Ascending aorta (tissue), 2 donors: ENCODE measurements around the gene SYNPO2. TPM values are rescaled to one million over a fixed set of nuclear protein-coding genes. Genes with fewer than 3 reads are reported as not detected.

Experiments used
- DNase-seq, 2 donors: peaks; one replicate each; pipeline ENCODE4 v3.0.0-alpha.2; 2019; ENCODE audit warnings: low spot score in 2 of 2
- H3K27ac ChIP-seq, 2 donors: fragments of 200-600 bp; sonication (generic); one replicate each; pipeline ENCODE4 v1.5.1; 2016 to 2017; ENCODE audit warnings: mild to moderate bottlenecking in 1 of 2
- H3K27me3 ChIP-seq: fragments of 200-600 bp; sonication (generic); one replicate; pipeline ENCODE4 v1.5.1; 2017
- H3K36me3 ChIP-seq, 2 donors: fragments of 200-600 bp; sonication (generic); one replicate each; pipeline ENCODE4 v1.5.1; 2016
- H3K4me1 ChIP-seq, 2 donors: fragments of 200-600 bp; sonication (generic); one replicate each; pipeline ENCODE4 v1.5.1; 2016 to 2017; ENCODE audit warnings: mild to moderate bottlenecking in 1 of 2
- H3K4me3 ChIP-seq, 2 donors: fragments of 200-600 bp; sonication (generic); one replicate each; pipeline ENCODE4 v1.5.1; 2016 to 2017; ENCODE audit warnings: mild to moderate bottlenecking in 1 of 2
- H3K9me3 ChIP-seq, 2 donors: fragments of 200-600 bp; sonication (generic); one replicate each; pipeline ENCODE4 v1.5.1; 2016
- CTCF ChIP-seq, 3 experiments: fragments of 200-600 bp in 2 of 3; fragments of 450-650 bp in 1 of 3; sonication (generic) in 2 of 3; IDR thresholded peaks; one replicate each; pipeline ENCODE4 v1.5.1; 2016 to 2019; ENCODE audit warnings: antibody characterized with exemption in 3 of 3, mild to moderate bottlenecking in 1 of 3, moderate library complexity in 1 of 3
- intact Hi-C: fragments of 100-400 bp; cut with DNase I; formaldehyde crosslinking; loops from one replicate; pipeline ENCODE4 v1.15.1; 2023
- total RNA-seq: library from RNA; depleted of rRNA; stranded (reverse); fragments of >200 nt; gene quantifications from one replicate; pipeline ENCODE4 v1.1.0, GENCODE V29; 2016

The SYNPO2 gene
- total RNA-seq, 1 donor from 2014 or later = 178 TPM

GRCh38 chr4:119010909-119011606, 122.4 kb downstream of the SYNPO2 start:
- H3K4me3 ChIP-seq = no peak overlapping the region
- H3K27ac ChIP-seq = peak overlapping the region; percentile 80 to 85
- no peaks in the 10 kb centered on the region for H3K9me3 ChIP-seq
- peak in 1 of 2 donors; percentile 89 for DNase-seq
- H3K36me3 ChIP-seq = no peaks in the 10 kb centered on the region
- peaks cover 5 to 53% of the 10 kb centered on the region in 2 donors for H3K4me1 ChIP-seq
- H3K27me3 ChIP-seq = no peaks in the 10 kb centered on the region
- intact Hi-C loops = no loop called here
- TF ChIP-seq CTCF (IDR thresholded peaks at IDR 0.05) = no peak

DNA sequence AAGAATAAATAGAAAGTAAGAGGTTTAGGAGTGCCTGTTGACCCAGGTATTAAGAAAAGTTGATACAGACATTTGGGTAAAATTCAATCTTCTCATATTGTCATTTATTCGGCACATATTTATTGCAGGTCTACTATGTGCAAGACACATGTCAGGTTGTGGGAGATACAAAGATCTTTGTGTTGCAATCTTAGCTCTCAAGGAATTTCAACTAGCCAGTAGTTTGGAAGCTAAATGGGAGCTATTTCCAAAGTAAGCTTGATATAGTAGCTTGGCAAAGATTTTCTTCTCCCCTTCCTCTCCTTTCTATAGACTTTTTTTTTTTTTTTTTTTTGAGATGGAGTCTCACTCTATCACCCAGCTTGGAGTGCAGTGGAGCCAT, 122.9 kb downstream of the SYNPO2 start:
- no peaks in the 10 kb centered on the region for H3K9me3 ChIP-seq
- peaks cover 5 to 53% of the 10 kb centered on the region in 2 donors for H3K4me1 ChIP-seq
- H3K27me3 ChIP-seq = no peaks in the 10 kb centered on the region
- intact Hi-C loops = no loop called here
- TF ChIP-seq CTCF (IDR thresholded peaks at IDR 0.05) = no peak
- no peaks in the 10 kb centered on the region for H3K36me3 ChIP-seq
- no peak overlapping the region for H3K4me3 ChIP-seq
- DNase-seq = no peak
- peak overlapping the region; percentile 80 to 85 for H3K27ac ChIP-seq

GRCh38 chr4:119014658-119015057, 126.0 kb downstream of the SYNPO2 start:
- no peak for TF ChIP-seq CTCF (IDR thresholded peaks at IDR 0.05)
- Histone ChIP-seq H3K27ac (peak overlapping the region; percentile 80 to 85), H3K27me3 (no peaks in the 10 kb centered on the region), H3K36me3 (no peaks in the 10 kb centered on the region), H3K9me3 (no peaks in the 10 kb centered on the region), H3K4me1 (peaks cover 5 to 45% of the 10 kb centered on the region in 2 donors), H3K4me3 (no peak overlapping the region)
- intact Hi-C loops = no loop called here
- no peak for DNase-seq

- Histone ChIP-seq H3K4me1 (peaks cover 0 to 33% of the 10 kb centered on the region in 2 donors), H3K36me3 (no peaks in the 10 kb centered on the region), H3K9me3 (no peaks in the 10 kb centered on the region), H3K4me3 (no peak overlapping the region), H3K27me3 (no peaks in the 10 kb centered on the region), H3K27ac (peak overlapping the region; percentile 80 to 85)
- DNase-seq = peak in 1 of 2 donors; percentile 63
- intact Hi-C loops = no loop called here
- TF ChIP-seq CTCF (IDR thresholded peaks at IDR 0.05) = no peak
Observed at GRCh38 chr4:119016636-119017035, 128.0 kb downstream of the SYNPO2 start.

DNA sequence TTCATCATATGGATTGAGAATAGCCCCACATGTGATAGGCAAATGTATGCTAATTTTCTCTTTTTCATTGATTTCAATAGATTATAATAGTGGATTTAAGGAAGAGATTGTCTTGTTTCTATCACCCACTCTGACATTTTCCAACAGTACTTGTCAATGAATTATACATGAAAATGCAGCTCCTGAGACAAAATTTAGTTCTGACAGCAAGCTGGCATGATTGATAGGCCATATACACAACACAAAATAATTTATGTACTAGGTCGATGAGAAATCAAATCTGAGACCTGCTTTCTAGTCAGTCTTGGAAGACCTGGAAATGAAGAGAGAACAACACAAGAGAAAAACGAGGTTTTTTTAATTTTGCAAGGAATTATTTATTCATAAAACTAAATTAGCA, 129.0 kb downstream of the SYNPO2 start:
- no peak for DNase-seq
- Histone ChIP-seq H3K4me3 (no peak overlapping the region), H3K9me3 (no peaks in the 10 kb centered on the region), H3K36me3 (no peaks in the 10 kb centered on the region), H3K27ac (peak overlapping the region; percentile 80 to 85), H3K4me1 (peaks cover 0 to 35% of the 10 kb centered on the region in 2 donors), H3K27me3 (no peaks in the 10 kb centered on the region)
- no peak for TF ChIP-seq CTCF (IDR thresholded peaks at IDR 0.05)
- intact Hi-C loops = no loop called here
